Cerebellar nuclear complex (tissue), 1 donor: ENCODE data around the gene NINL.
"Not testable (repeated sequence)": the region's sequence is repeated elsewhere in the genome, so short reads cannot be mapped to it uniquely, and the experiment has no call there.

Source experiments
- DNase-seq, 2 experiments: peaks; one replicate each; lab custom pipeline; 2025; lab: John Stamatoyannopoulos, UW

The NINL gene

DNA sequence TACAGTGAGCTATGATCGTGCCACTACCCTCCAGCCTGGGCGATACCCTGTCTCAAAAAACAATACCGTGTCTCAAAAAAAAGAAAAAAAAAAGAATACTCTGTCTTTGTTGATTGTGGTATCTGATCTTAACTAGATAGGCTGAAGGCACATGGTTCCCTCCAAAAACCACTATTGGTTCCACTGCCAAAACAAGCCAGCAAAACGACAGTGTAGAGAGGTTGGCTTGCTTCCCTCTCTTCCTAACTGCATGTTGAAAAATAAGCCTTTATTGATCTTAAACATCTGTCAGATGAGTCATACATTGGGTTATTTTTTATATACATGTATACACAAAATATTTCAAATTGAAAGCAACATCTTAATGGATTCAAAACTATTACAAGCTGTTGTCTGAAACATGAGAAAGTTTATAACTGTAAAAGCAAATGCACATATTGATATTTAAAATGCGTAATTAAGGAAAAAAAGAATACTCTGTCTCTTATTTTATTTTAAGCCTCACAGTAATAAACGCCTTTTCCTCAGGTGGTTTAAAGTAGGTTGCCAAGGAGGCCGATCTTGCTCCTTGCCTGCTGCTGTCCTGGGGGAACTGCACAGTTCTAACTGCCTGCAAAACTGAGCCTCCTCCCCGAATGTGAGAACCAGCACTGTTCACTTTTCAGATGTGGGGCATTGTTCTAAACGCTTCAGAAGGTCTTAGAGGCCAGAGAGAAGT, 7.0 kb upstream of the NINL start:
- DNase-seq = no peak

GRCh38 chr20:25590778-25591177, 5.4 kb upstream of the NINL start:
- not testable (repeated sequence) for DNase-seq

DNA sequence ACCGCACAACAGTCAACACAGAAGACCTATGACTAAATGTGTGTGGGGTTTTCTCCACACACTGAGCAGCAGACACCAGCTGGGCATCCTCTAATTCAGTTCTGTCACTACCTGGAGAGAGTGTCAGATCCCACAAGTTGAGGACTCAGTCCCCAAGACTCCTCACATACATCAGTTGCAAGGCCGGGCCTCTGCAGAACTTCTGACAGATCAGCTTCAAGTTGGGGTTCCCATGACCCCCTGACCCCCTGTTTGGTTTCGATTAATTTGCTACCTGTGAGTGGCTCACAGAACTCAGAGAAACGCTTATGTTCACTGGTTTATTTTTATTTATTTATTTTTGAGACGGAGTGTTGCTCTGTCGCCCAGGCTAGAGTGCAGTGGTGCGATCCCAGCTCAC, 3.2 kb upstream of the NINL start:
- no peak for DNase-seq

- DNase-seq = no peak
These were observed 2.2 kb upstream of the NINL start for GRCh38 chr20:25587536-25587935.

DNA sequence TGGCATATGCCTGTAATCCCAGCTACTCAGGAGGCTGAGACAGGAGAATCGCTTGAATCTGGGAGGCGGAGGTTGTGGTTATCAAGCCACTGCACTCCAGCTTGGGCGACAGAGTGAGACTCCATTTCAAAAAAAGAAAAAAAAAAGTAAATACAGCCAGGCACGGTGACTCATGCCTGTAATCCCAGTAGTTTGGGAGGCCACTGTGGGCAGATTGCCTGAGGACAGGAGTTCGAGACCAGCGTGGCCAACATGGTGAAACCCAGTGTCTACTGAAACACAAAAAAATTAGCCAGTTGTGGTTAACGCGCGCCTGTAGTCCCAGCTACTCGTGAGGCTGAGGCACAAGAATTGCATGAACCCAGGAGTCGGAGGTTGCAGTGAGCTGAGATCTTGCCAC, 1.5 kb upstream of the NINL start:
- no peak for DNase-seq

- not testable (repeated sequence) for DNase-seq
These were observed 1.7 kb downstream of the NINL start for GRCh38 chr20:25583607-25584006.

DNA sequence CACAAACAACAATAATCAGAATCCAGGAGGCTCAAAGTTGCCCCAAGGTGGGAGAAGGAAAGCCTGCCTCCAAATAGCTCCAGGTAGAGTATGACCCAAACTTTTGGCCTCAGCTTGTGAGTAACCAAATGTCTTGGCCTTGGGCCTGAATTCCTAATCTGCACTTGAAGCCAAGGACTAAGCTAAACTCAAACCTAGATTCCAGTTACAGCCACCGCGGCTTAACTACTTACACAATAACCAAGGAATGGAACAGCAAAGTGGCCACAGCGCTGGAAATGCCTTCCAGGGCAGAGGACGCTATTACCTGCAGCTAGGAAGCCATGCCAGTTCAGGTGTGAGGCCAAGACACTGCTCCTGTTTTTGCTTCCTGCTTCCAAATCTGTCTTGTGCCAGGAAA, 4.6 kb downstream of the NINL start:
- no peak for DNase-seq

- no peak for DNase-seq
These were observed 6.1 kb downstream of the NINL start for GRCh38 chr20:25579081-25579770.

DNA sequence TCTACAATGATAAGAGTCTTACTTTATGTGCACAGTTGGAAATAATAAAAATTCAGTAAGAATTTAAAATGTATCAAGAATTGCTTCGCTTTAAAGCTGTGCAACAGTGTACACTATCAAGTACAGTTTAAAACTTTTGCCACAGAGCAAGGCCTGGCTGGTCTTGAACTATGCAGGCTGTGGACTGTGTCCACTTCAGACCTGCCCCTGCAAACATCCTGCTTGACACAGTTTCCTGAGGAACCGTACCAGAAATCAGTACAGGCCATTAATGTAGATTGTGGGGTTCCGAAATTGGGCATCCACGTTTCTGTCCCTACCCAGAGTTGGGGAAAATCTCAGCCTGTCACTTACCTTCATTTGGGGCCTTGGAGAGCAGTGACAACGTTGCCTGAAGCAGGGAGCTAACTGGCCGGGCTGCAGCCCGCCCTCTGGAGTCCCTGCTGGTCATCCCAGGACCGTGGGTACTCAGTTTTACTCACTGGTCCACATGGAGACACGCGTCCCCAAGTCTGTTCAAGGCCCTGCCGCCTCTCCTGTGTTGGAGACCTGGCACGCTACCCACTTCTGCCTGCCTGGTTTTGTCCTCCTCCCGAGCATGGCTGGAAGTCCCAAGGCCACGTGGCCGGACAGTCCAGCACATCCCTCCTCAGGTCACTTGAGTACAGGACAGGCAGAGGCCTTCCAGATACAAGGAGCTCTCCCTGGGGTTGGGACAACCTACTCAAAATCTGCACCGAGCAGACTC, 8.4 kb downstream of the NINL start:
- DNase-seq = no peak

DNA sequence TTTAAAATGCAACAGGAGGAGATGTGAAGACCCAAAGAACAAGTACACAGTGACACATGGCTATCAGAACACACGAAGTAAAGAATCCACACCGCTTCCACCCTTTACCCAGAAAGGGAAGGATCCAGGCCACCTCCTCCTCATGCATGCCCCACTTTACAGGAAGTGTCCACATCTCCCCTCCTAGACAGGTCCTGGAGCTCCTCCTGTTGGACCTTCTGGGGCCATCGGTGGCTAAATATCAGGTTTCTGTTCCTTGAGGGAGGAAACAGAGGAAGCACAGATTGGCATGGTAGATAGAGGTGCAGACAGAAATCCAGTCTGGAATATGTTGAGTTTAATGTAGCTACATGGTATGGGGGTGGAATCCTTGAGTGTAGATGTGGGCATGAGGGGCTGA, 10.9 kb downstream of the NINL start:
- no peak for DNase-seq

GRCh38 chr20:25573288-25574251, 11.8 kb downstream of the NINL start:
- no peak for DNase-seq

DNA sequence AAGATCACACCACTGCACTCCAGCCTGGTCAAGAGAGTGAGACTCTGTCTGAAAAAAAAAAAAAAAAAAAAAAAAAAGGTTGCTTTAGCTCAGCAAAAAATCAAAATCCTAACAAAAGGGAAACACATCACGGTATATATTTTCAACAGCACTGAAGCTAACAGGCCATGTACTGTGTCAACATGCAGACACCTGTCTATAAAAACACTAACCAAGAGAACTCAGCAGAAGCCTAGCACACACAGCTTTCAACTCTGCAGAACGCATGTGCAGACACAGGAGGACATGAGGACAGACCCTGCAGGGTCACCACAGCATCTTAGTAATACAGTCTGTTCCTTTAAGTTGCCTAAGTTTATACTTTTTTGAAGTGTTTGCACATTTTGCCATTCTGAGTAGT, 13.5 kb downstream of the NINL start:
- DNase-seq = no peak

DNA sequence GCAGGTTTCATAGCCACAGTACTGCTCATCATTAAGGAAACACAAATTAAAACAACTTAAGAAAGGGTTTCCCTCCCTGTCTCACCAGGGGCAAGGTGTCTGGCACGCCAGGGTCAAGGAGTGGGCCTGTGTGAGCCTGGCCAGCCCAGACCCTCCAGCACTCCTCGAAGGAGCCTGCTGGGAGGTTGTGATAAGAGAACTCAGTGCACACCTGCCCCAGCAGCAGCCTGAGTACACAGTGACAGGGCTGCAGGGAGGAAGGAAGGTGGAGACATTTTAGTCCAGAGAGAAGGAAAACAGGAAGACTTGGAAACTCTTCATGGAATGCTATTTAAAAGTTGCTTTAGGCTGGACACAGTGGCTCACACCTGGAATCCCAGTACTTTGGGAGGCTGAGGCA, 14.1 kb downstream of the NINL start:
- DNase-seq = no peak

DNA sequence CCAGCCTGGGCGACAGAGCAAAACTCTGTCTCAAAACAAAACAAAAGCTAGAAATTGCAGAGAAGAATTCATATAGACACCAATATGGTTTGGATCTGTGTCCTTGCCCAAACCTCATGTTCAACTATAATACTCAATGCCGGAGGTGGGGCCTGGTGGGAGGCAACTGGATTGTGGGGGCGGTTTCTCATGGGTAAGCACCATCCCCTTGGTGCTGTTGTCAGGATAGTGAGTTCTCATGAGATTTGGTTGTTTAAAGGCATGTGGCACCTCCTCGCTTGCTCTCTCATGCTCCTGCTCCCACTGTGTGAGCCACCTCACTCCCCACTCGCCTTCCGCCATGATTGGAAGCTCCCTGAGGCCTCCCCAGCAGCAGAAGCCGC, 15.2 kb downstream of the NINL start:
- no peak for DNase-seq

DNA sequence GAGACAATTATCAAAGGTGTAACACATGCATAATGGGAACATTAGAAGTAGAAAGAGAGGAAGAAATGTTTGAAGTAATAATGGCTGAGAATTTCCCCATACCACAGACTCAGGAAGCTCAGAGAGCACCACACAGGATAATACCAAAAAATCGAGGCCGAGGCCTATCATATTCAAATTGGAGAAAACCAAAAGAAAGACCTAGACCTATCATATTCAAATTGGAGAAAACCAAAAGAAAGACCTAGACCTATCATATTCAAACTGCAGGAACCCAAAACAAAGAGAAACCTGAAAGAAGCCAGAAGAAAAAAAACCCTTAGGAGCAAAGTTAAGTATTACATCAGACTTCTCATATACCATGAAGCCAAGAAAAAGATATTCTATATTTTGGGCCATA, 18.0 kb downstream of the NINL start:
- DNase-seq = no peak

DNA sequence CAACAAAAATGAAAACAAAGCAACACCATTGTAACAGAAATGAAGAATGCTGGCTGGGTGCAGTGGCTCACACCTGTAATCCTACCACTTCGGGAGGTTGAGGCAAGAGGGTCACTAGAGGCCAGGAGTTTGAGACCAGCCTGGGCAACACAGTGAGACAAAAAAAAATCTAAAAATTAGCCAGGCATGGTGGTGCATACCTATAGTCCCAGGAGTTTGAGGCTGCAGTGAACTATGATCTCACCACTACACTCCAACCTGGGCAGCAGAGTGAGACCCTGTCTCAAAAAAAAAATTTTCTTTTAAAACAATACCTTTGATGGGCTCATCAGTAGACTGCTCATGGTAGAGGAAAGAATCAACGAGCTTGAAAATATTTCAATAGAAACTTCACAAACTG, 18.5 kb downstream of the NINL start:
- DNase-seq = no peak

GRCh38 chr20:25565578-25566157, 19.7 kb downstream of the NINL start:
- DNase-seq = no peak

GRCh38 chr20:25563876-25564275, 21.5 kb downstream of the NINL start:
- DNase-seq = no peak

DNA sequence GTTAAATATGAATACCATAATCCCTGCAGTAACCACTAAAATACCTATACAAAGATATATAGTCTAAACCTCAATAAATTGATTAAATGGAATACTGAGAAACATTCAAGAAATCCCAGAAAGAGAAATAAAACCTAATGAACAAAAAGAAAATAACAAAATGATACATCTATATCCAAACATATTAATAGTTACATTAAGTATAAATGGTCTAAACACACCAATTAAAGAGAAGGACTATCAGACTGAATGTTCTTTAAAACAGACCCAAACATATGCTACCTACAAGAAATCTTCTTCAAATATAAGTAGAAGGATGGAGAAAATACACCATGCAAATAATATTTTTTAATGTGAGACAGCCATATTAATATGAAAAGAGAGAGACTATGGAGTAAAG, 22.0 kb downstream of the NINL start:
- DNase-seq = no peak

- DNase-seq = not testable (repeated sequence)
These were observed 23.6 kb downstream of the NINL start for GRCh38 chr20:25561771-25562170.

DNA sequence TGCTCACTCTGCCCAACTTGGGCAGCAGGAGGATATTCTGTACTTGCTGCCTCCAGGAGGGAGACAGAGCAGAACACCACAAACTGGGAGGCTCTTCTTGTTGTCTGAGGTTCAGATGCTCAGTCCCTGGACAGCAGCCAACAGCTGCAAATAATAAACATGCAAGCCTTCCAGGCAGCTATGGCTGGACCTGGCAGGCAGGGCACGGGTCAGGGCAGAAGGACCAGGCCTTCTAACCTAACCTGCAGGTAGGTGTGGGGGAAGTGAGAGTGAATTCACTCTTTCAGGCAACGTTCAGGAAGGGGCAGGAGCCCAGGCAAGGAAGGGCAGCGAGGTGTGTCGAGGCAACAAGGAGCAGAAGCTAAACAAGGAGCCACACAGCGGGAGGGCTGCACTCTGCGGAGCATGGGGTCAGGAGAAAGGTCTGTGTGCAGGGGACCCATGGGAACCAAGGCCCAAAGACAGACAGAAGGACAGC, 31.5 kb downstream of the NINL start:
- no peak for DNase-seq
